Endothelial cell of umbilical vein (primary cell): Measurements from ENCODE around the gene ARFGEF3. TPM values are rescaled to one million over a fixed set of nuclear protein-coding genes. Genes with fewer than 3 reads are reported as not detected.

Source experiments
- BruUV-seq: library from RNA; stranded (reverse); fragments of 400-500 nt; replicated peaks from 2 replicates; lab custom pipeline; 2021; lab: Mats Ljungman, UMichigan
- CTCF ChIA-PET: fragments of 300-600, 350-600 bp; sonication (Branson Sonifier 250); formaldehyde crosslinking; loops from one replicate; lab custom pipeline; 2021; ENCODE audit warnings: antibody characterized with exemption, inconsistent platforms; lab: Charles Lee
- POLR2A ChIA-PET: fragments of 300-600, 350-600 bp; sonication (Branson Sonifier 250); formaldehyde crosslinking; loops from one replicate; lab custom pipeline; 2021; ENCODE audit warnings: antibody characterized with exemption, inconsistent platforms; lab: Charles Lee
- DNase-seq: peaks from one replicate; pipeline ENCODE4 v3.0.0-alpha.2; 2011; ENCODE audit warnings: low read depth, low spot score
- FAIRE-seq: peaks from 2 replicates; lab custom pipeline; 2011; peaks lifted over from hg19 to GRCh38; lab: Jason Lieb, UNC
- H2AFZ ChIP-seq: 2 replicates; pipeline ENCODE4 v1.6.0; 2012; ENCODE audit warnings: low read depth, low read length, control low read depth, inconsistent platforms
- H3K27ac ChIP-seq: 2 replicates; pipeline ENCODE4 v1.5.1; 2011; ENCODE audit warnings: low read depth, mild to moderate bottlenecking, control low read depth, low read length, moderate library complexity; ENCODE audit not compliant: insufficient read depth
- H3K27me3 ChIP-seq, 2 experiments: 2 replicates each; pipeline versions ENCODE4 v1.6.0 to v1.6.1; 2011; ENCODE audit warnings: low read length in 2 of 2, mixed read lengths in 1 of 2; ENCODE audit not compliant: control insufficient read depth in 2 of 2, insufficient read depth in 2 of 2
- H3K36me3 ChIP-seq, 2 experiments: 2 replicates in 1 of 2; 3 replicates in 1 of 2; pipeline ENCODE4 v1.5.1; 2011; ENCODE audit warnings: low read length in 2 of 2, mild to moderate bottlenecking in 1 of 2, moderate library complexity in 1 of 2; ENCODE audit not compliant: control insufficient read depth in 2 of 2, insufficient read depth in 2 of 2; ENCODE audit errors: extremely low read depth in 1 of 2
- H3K4me1 ChIP-seq: 3 replicates; pipeline ENCODE4 v1.5.1; 2011; ENCODE audit warnings: mild to moderate bottlenecking, low read length; ENCODE audit not compliant: control insufficient read depth, insufficient read depth; ENCODE audit errors: extremely low read depth
- H3K4me2 ChIP-seq: 2 replicates; pipeline ENCODE4 v1.6.1; 2011; ENCODE audit warnings: low read length, control low read depth, mixed read lengths; ENCODE audit not compliant: insufficient read depth
- H3K4me3 ChIP-seq, 3 experiments: fragments of 200-600 bp in 1 of 3; sonication (generic), shearing (Covaris generic) in 1 of 3; replicated peaks in 1 of 3; 2 replicates each; pipeline ENCODE4 v1.5.1; 2011 to 2016; ENCODE audit warnings: control low read depth in 3 of 3, low read length in 3 of 3, mild to moderate bottlenecking in 2 of 3, inconsistent platforms in 1 of 3, low read depth in 1 of 3, moderate library complexity in 1 of 3; ENCODE audit not compliant: insufficient read depth in 1 of 3
- H3K79me2 ChIP-seq: 2 replicates; pipeline ENCODE4 v1.6.0; 2012; ENCODE audit warnings: low read length, inconsistent platforms; ENCODE audit not compliant: control insufficient read depth, insufficient read depth
- H3K9ac ChIP-seq: replicated peaks from 2 replicates; pipeline ENCODE3; 2011; ENCODE audit warnings: low read length, control low read depth; ENCODE audit not compliant: insufficient read depth; ENCODE audit errors: extremely low read depth
- H3K9me1 ChIP-seq: replicated peaks from 3 replicates; pipeline ENCODE4 v1.6.0; 2011; ENCODE audit warnings: mild to moderate bottlenecking, low read length; ENCODE audit not compliant: control insufficient read depth, insufficient read depth; ENCODE audit errors: extremely low read depth
- H3K9me3 ChIP-seq: replicated peaks from 2 replicates; pipeline ENCODE4 v1.5.1; 2012; ENCODE audit warnings: low read length, inconsistent platforms; ENCODE audit not compliant: control insufficient read depth, insufficient read depth
- H4K20me1 ChIP-seq: replicated peaks from 2 replicates; pipeline ENCODE3; 2011; ENCODE audit warnings: mild to moderate bottlenecking, low read length; ENCODE audit not compliant: control insufficient read depth, insufficient read depth; ENCODE audit errors: extremely low read depth
- CTCF ChIP-seq, 2 donors: IDR thresholded peaks; 1 replicate in 1 of 2; 2 replicates in 1 of 2; pipeline ENCODE4 v1.5.1; 2011; ENCODE audit warnings: low read length in 2 of 2, mild to moderate bottlenecking in 2 of 2, moderate library complexity in 2 of 2, control low read depth in 1 of 2, inconsistent platforms in 1 of 2, low read depth in 1 of 2; ENCODE audit not compliant: insufficient read depth in 1 of 2; ENCODE audit errors: extremely low read depth in 1 of 2
- FOS ChIP-seq: IDR thresholded peaks from 2 replicates; pipeline ENCODE4 v1.6.1; 2011; ENCODE audit warnings: mild to moderate bottlenecking, low read length, moderate library complexity, borderline replicate concordance; ENCODE audit not compliant: insufficient read depth
- GATA2 ChIP-seq: IDR thresholded peaks from 2 replicates; pipeline ENCODE4 v1.7.0; 2011; ENCODE audit warnings: low read depth, mild to moderate bottlenecking, moderate library complexity, mixed read lengths, low read length; ENCODE audit not compliant: insufficient read length, insufficient read depth
- MAX ChIP-seq: IDR thresholded peaks from 2 replicates; pipeline ENCODE4 v1.6.1; 2011; ENCODE audit not compliant: insufficient read depth, insufficient read length
- MYC ChIP-seq: IDR thresholded peaks from one replicate; pipeline ENCODE4 v1.6.1; 2011; ENCODE audit warnings: mild to moderate bottlenecking, low read depth, low read length
- POLR2AphosphoS5 ChIP-seq: IDR thresholded peaks from 2 replicates; pipeline ENCODE4 v1.6.1; 2012; ENCODE audit warnings: low read depth, mild to moderate bottlenecking, control low read depth, low read length, moderate library complexity; ENCODE audit not compliant: insufficient read depth
- dilution Hi-C: fragments of 300-500 bp; cut with MboI; formaldehyde crosslinking; loops from one replicate; pipeline ENCODE4 v1.15.0; 2019; ENCODE audit warnings: low sequenced_read_pairs; ENCODE audit not compliant: extremely low pct_ligation_motif_present
- intact Hi-C: fragments of 100-400 bp; cut with micrococcal nuclease; formaldehyde crosslinking; loops from one replicate; pipeline ENCODE4 v1.10.0; 2022
- polyA plus RNA-seq, 4 experiments: library from polyadenylated mRNA; depleted of rRNA in 3 of 4; stranded (reverse) in 3 of 4; unstranded in 1 of 4; fragments of >200 nt; gene quantifications; 2 replicates each; pipeline versions ENCODE4 v1.2.1 to v1.2.3, GENCODE V29; 2011 to 2012; ENCODE audit warnings: missing spikeins in 1 of 4
- total RNA-seq: library from RNA; stranded (reverse); gene quantifications from 2 replicates; pipeline ENCODE4 v1.2.3, GENCODE V29; 2021

ARFGEF3 gene
- total and polyA plus RNA-seq, 2 donors (not counting 3 experiments of a cell fraction or from before 2014, with no cell fraction given) = 1.3 to 7.3 TPM

GRCh38 chr6:138343112-138343511 lies 181.4 kb downstream of the ARFGEF3 start:
- FAIRE-seq = no peak
- H2AFZ ChIP-seq = no peak overlapping the region
- ChIA-PET CTCF (no interaction called here), POLR2A (no interaction called here)
- no peaks in the 10 kb centered on the region for H3K27me3 ChIP-seq
- no peaks in the 10 kb centered on the region for H3K36me3 ChIP-seq
- H3K9me3 ChIP-seq = no peaks in the 10 kb centered on the region
- no peaks in the 10 kb centered on the region for H4K20me1 ChIP-seq
- intact Hi-C loops (no loop called here), dilution Hi-C loops (no loop called here)
- no peak for DNase-seq
- H3K4me2 ChIP-seq = no peak overlapping the region
- H3K9ac ChIP-seq = no peak overlapping the region
- no TSS peak for BruUV-seq
- no peak overlapping the region for H3K27ac ChIP-seq
- H3K4me1 ChIP-seq = no peaks in the 10 kb centered on the region
- H3K79me2 ChIP-seq = no peaks in the 10 kb centered on the region
- no peaks in the 10 kb centered on the region for H3K9me1 ChIP-seq
- no peak overlapping the region for H3K4me3 ChIP-seq
- no peak for TF ChIP-seq MYC
- TF ChIP-seq MAX = no peak
- TF ChIP-seq CTCF (IDR thresholded peaks at IDR 0.05; ENCODE audit: extremely low read depth in 1 of 2, insufficient read depth in 1 of 2, low read depth in 1 of 2, low read length in 2 of 2) = no peak
- TF ChIP-seq GATA2 = no peak
- TF ChIP-seq FOS = no peak
- no peak for TF ChIP-seq POLR2AphosphoS5
